ENCODE results near the gene SRPK2.

Gene SRPK2

GRCh38 chr7:105215182-105215581 lies 173.5 kb downstream of the SRPK2 start:
- Histone ChIP-seq H3K27me3 (ENCODE audit: control insufficient read depth in 3 of 3, insufficient read depth in 3 of 3, low read depth in 1 of 3, low read length in 3 of 3) (no peaks in the 10 kb centered on the region), H3K9me3 (replicated peaks in 1 of 2; ENCODE audit: control insufficient read depth in 2 of 2, insufficient read depth in 1 of 2, low read depth in 1 of 2, low read length in 2 of 2) (peaks cover 3 to 12% of the 10 kb centered on the region in 2 donors), H3K4me3 (ENCODE audit: low read length in 2 of 2) (no peak overlapping the region), H2BK5ac (ENCODE audit: low read length) (no peak overlapping the region), H3K9ac (ENCODE audit: low read depth, low read length, poor library complexity) (no peak overlapping the region), H3K36me3 (replicated peaks in 1 of 2; ENCODE audit: control insufficient read depth in 2 of 2, insufficient read depth in 2 of 2, low read length in 2 of 2) (no peaks in the 10 kb centered on the region), H4K91ac (ENCODE audit: low read depth, low read length, poor library complexity) (no peak overlapping the region), H3K4me1 (ENCODE audit: control insufficient read depth in 2 of 2, insufficient read depth in 1 of 2, low read depth in 1 of 2, low read length in 2 of 2) (peaks cover 0 to 7% of the 10 kb centered on the region in 2 donors), H3K79me1 (ENCODE audit: low read depth, low read length) (no peaks in the 10 kb centered on the region), H2BK12ac (ENCODE audit: low read length) (no peak overlapping the region), H3K27ac (replicated peaks; ENCODE audit: low read length) (no peak overlapping the region), H3K14ac (ENCODE audit: low read length) (no peak overlapping the region), H3K23ac (ENCODE audit: low read depth, low read length, poor library complexity) (no peak overlapping the region), H2AFZ (ENCODE audit: low read length) (no peak overlapping the region), H4K8ac (ENCODE audit: low read depth, low read length) (no peak overlapping the region), H3K4me2 (ENCODE audit: insufficient read depth, low read length, poor library complexity, severe bottlenecking) (no peak overlapping the region), H2BK15ac (ENCODE audit: low read length) (no peak overlapping the region), H3K18ac (ENCODE audit: low read length) (no peak overlapping the region), H2BK120ac (ENCODE audit: low read depth, low read length) (no peak overlapping the region), H3K4ac (ENCODE audit: low read length) (no peak overlapping the region), H2AK5ac (ENCODE audit: low read depth, low read length) (no peak overlapping the region)
- DNase-seq (ENCODE audit: low spot score), result no peak
- no CpG with 5 or more reads among the region's 4 CpGs for WGBS, 2 donors (ENCODE audit: extremely low coverage in 2 of 2, insufficient read length in 2 of 2, insufficient replicate concordance in 1 of 2)

GRCh38 chr7:105213611-105214010 lies 175.1 kb downstream of the SRPK2 start:
- Histone ChIP-seq H3K14ac (ENCODE audit: low read length) (no peak overlapping the region), H2BK15ac (ENCODE audit: low read length) (no peak overlapping the region), H3K4me3 (ENCODE audit: low read length in 2 of 2) (no peak overlapping the region), H3K9ac (ENCODE audit: low read depth, low read length, poor library complexity) (no peak overlapping the region), H2BK12ac (ENCODE audit: low read length) (no peak overlapping the region), H3K4me1 (ENCODE audit: control insufficient read depth in 2 of 2, insufficient read depth in 1 of 2, low read depth in 1 of 2, low read length in 2 of 2) (peaks cover 0 to 18% of the 10 kb centered on the region in 2 donors), H3K9me3 (replicated peaks in 1 of 2; ENCODE audit: control insufficient read depth in 2 of 2, insufficient read depth in 1 of 2, low read depth in 1 of 2, low read length in 2 of 2) (peaks cover 3 to 12% of the 10 kb centered on the region in 2 donors), H3K79me1 (ENCODE audit: low read depth, low read length) (no peaks in the 10 kb centered on the region), H2AFZ (ENCODE audit: low read length) (no peak overlapping the region), H3K18ac (ENCODE audit: low read length) (no peak overlapping the region), H3K27ac (replicated peaks; ENCODE audit: low read length) (no peak overlapping the region), H2BK120ac (ENCODE audit: low read depth, low read length) (no peak overlapping the region), H3K23ac (ENCODE audit: low read depth, low read length, poor library complexity) (no peak overlapping the region), H2BK5ac (ENCODE audit: low read length) (no peak overlapping the region), H3K27me3 (ENCODE audit: control insufficient read depth in 3 of 3, insufficient read depth in 3 of 3, low read depth in 1 of 3, low read length in 3 of 3) (no peaks in the 10 kb centered on the region), H4K91ac (ENCODE audit: low read depth, low read length, poor library complexity) (no peak overlapping the region), H2AK5ac (ENCODE audit: low read depth, low read length) (no peak overlapping the region), H3K4me2 (ENCODE audit: insufficient read depth, low read length, poor library complexity, severe bottlenecking) (no peak overlapping the region), H3K36me3 (replicated peaks in 1 of 2; ENCODE audit: control insufficient read depth in 2 of 2, insufficient read depth in 2 of 2, low read length in 2 of 2) (no peaks in the 10 kb centered on the region), H4K8ac (ENCODE audit: low read depth, low read length) (no peak overlapping the region), H3K4ac (ENCODE audit: low read length) (no peak overlapping the region)
- no peak for DNase-seq (ENCODE audit: low spot score)
- WGBS, 2 donors (ENCODE audit: extremely low coverage in 2 of 2, insufficient read length in 2 of 2, insufficient replicate concordance in 1 of 2), result no CpG with 5 or more reads among the region's 2 CpGs

- Histone ChIP-seq H2BK120ac (ENCODE audit: low read depth, low read length) (no peak overlapping the region), H3K23ac (ENCODE audit: low read depth, low read length, poor library complexity) (no peak overlapping the region), H2BK15ac (ENCODE audit: low read length) (no peak overlapping the region), H3K79me1 (ENCODE audit: low read depth, low read length) (no peaks in the 10 kb centered on the region), H3K36me3 (replicated peaks in 1 of 2; ENCODE audit: control insufficient read depth in 2 of 2, insufficient read depth in 2 of 2, low read length in 2 of 2) (no peaks in the 10 kb centered on the region), H3K27ac (replicated peaks; ENCODE audit: low read length) (no peak overlapping the region), H2AFZ (ENCODE audit: low read length) (no peak overlapping the region), H3K9me3 (replicated peaks in 1 of 2; ENCODE audit: control insufficient read depth in 2 of 2, insufficient read depth in 1 of 2, low read depth in 1 of 2, low read length in 2 of 2) (peaks cover 3 to 12% of the 10 kb centered on the region in 2 donors), H3K4me3 (ENCODE audit: low read length in 2 of 2) (no peak overlapping the region), H2BK5ac (ENCODE audit: low read length) (no peak overlapping the region), H4K91ac (ENCODE audit: low read depth, low read length, poor library complexity) (no peak overlapping the region), H3K4me2 (ENCODE audit: insufficient read depth, low read length, poor library complexity, severe bottlenecking) (no peak overlapping the region), H2BK12ac (ENCODE audit: low read length) (no peak overlapping the region), H3K18ac (ENCODE audit: low read length) (peak overlapping the region; percentile 13), H2AK5ac (ENCODE audit: low read depth, low read length) (no peak overlapping the region), H4K8ac (ENCODE audit: low read depth, low read length) (no peak overlapping the region), H3K4me1 (ENCODE audit: control insufficient read depth in 2 of 2, insufficient read depth in 1 of 2, low read depth in 1 of 2, low read length in 2 of 2) (peaks cover 0 to 18% of the 10 kb centered on the region in 2 donors), H3K27me3 (ENCODE audit: control insufficient read depth in 3 of 3, insufficient read depth in 3 of 3, low read depth in 1 of 3, low read length in 3 of 3) (no peaks in the 10 kb centered on the region), H3K9ac (ENCODE audit: low read depth, low read length, poor library complexity) (no peak overlapping the region), H3K14ac (ENCODE audit: low read length) (peak overlapping the region; percentile 43), H3K4ac (ENCODE audit: low read length) (no peak overlapping the region)
- no CpG with 5 or more reads among the region's 1 CpG for WGBS, 2 donors (ENCODE audit: extremely low coverage in 2 of 2, insufficient read length in 2 of 2, insufficient replicate concordance in 1 of 2)
- no peak for DNase-seq (ENCODE audit: low spot score)
Observed at GRCh38 chr7:105212212-105212611, 176.5 kb downstream of the SRPK2 start.

GRCh38 chr7:105210721-105211205 lies 178.0 kb downstream of the SRPK2 start:
- Histone ChIP-seq H4K91ac (ENCODE audit: low read depth, low read length, poor library complexity) (no peak overlapping the region), H3K36me3 (replicated peaks in 1 of 2; ENCODE audit: control insufficient read depth in 2 of 2, insufficient read depth in 2 of 2, low read length in 2 of 2) (no peaks in the 10 kb centered on the region), H2BK12ac (ENCODE audit: low read length) (no peak overlapping the region), H2BK15ac (ENCODE audit: low read length) (no peak overlapping the region), H3K4me1 (ENCODE audit: control insufficient read depth in 2 of 2, insufficient read depth in 1 of 2, low read depth in 1 of 2, low read length in 2 of 2) (peaks cover 1 to 26% of the 10 kb centered on the region in 2 donors), H3K79me1 (ENCODE audit: low read depth, low read length) (no peaks in the 10 kb centered on the region), H2AFZ (ENCODE audit: low read length) (no peak overlapping the region), H3K4me2 (ENCODE audit: insufficient read depth, low read length, poor library complexity, severe bottlenecking) (no peak overlapping the region), H2BK5ac (ENCODE audit: low read length) (no peak overlapping the region), H3K27ac (replicated peaks; ENCODE audit: low read length) (peak overlapping the region; percentile 1), H4K8ac (ENCODE audit: low read depth, low read length) (no peak overlapping the region), H3K4ac (ENCODE audit: low read length) (no peak overlapping the region), H2AK5ac (ENCODE audit: low read depth, low read length) (no peak overlapping the region), H3K9ac (ENCODE audit: low read depth, low read length, poor library complexity) (no peak overlapping the region), H3K18ac (ENCODE audit: low read length) (no peak overlapping the region), H3K23ac (ENCODE audit: low read depth, low read length, poor library complexity) (no peak overlapping the region), H3K9me3 (replicated peaks in 1 of 2; ENCODE audit: control insufficient read depth in 2 of 2, insufficient read depth in 1 of 2, low read depth in 1 of 2, low read length in 2 of 2) (peaks cover 3 to 12% of the 10 kb centered on the region in 2 donors), H3K14ac (ENCODE audit: low read length) (no peak overlapping the region), H3K27me3 (ENCODE audit: control insufficient read depth in 3 of 3, insufficient read depth in 3 of 3, low read depth in 1 of 3, low read length in 3 of 3) (no peaks in the 10 kb centered on the region), H2BK120ac (ENCODE audit: low read depth, low read length) (no peak overlapping the region), H3K4me3 (ENCODE audit: low read length in 2 of 2) (no peak overlapping the region)
- peak; percentile 9 for DNase-seq (ENCODE audit: low spot score)
- WGBS, 2 donors (ENCODE audit: extremely low coverage in 2 of 2, insufficient read length in 2 of 2, insufficient replicate concordance in 1 of 2), result no CpG with 5 or more reads among the region's 5 CpGs

Measured in neuronal stem cell (in vitro differentiated cells).